Measurements from ENCODE around the gene SPRED3. TPM values are rescaled to one million over a fixed set of nuclear protein-coding genes. Genes with fewer than 3 reads are reported as not detected.
"Not testable (repeated sequence)": the region's sequence is repeated elsewhere in the genome, so short reads cannot be mapped to it uniquely, and the experiment has no call there.

The SPRED3 gene
- total and polyA plus RNA-seq, 4 experiments from 2014 or later: 0.07 to 3.8 (median 3.0) TPM; not detected in 1

GRCh38 chr19:38361633-38362075 lies 26.8 kb upstream of the SPRED3 start:
- peak overlapping the region; percentile 80 to 87 (median 86) for H3K4me3 Mint-ChIP-seq
- H3K27ac Mint-ChIP-seq: peak overlapping the region in 3 of 7 donors; percentile 37 to 69 (median 55)
- Histone ChIP-seq H3K4me3 (ENCODE audit: low read length in 2 of 2) (peak overlapping the region; percentile 11 to 68), H3K27me3 (ENCODE audit: insufficient read depth, low read length) (no peaks in the 10 kb centered on the region), H3K27ac (ENCODE audit: low read depth, low read length) (no peak overlapping the region), H3K9me3 (ENCODE audit: control insufficient read depth in 1 of 2, low read length in 2 of 2) (no peaks in the 10 kb centered on the region), H3K4me1 (ENCODE audit: insufficient read depth, low read length) (peaks cover 13% of the 10 kb centered on the region), H3K36me3 (ENCODE audit: insufficient read depth, low read length) (no peaks in the 10 kb centered on the region)
- peaks cover 0 to 26% (median 13%) of the 10 kb centered on the region in 4 donors for H3K4me1 Mint-ChIP-seq
- ChIA-PET CTCF (ENCODE audit: partially characterized antibody) (interaction anchor here (1.1 kb wide), 1 partner anchor 13 kb away, joined by 3 read pairs; the partner anchor contains the start of gene PSMD8), POLR2A (ENCODE audit: partially characterized antibody) (interaction anchor here (0.7 to 3.7 kb wide), 6 partner anchors 8 to 42 kb away, joined by 3 to 28 read pairs (median 3); partner anchors contain the start of genes FAM98C and PSMD8)
- H3K36me3 Mint-ChIP-seq: no peaks in the 10 kb centered on the region
- no peaks in the 10 kb centered on the region for H3K9me3 Mint-ChIP-seq
- peak; percentile 39 to 74 (median 54) for DNase-seq
- intact Hi-C loops (cut with micrococcal nuclease): loop anchor here (1.0 kb wide), 1 partner anchor 13 kb away; the partner anchor contains the start of gene PSMD8
- peaks cover 0 to 7% of the 10 kb centered on the region in 2 donors for H3K27me3 Mint-ChIP-seq

- Mint-ChIP-seq H3K36me3 (no peaks in the 10 kb centered on the region), H3K27ac (peak overlapping the region in 3 of 7 donors; percentile 8 to 61 (median 48)), H3K4me3 (peak overlapping the region; percentile 80 to 87 (median 86)), H3K27me3 (peaks cover 0 to 7% of the 10 kb centered on the region in 2 donors), H3K4me1 (peaks cover 0 to 26% (median 13%) of the 10 kb centered on the region in 4 donors), H3K9me3 (no peaks in the 10 kb centered on the region)
- no peaks in the 10 kb centered on the region for H3K27me3 ChIP-seq (ENCODE audit: insufficient read depth, low read length)
- H3K36me3 ChIP-seq (ENCODE audit: insufficient read depth, low read length): no peaks in the 10 kb centered on the region
- ChIA-PET CTCF (ENCODE audit: partially characterized antibody) (interaction anchor here (1.1 to 1.2 kb wide), 2 partner anchors 12 to 118 kb away, joined by 3 read pairs; partner anchors contain the start of gene PSMD8), POLR2A (ENCODE audit: partially characterized antibody) (interaction anchor here (0.7 to 3.7 kb wide), 5 partner anchors 8 to 41 kb away, joined by 3 to 28 read pairs (median 3); partner anchors contain the start of genes FAM98C and PSMD8)
- no peak overlapping the region for H3K27ac ChIP-seq (ENCODE audit: low read depth, low read length)
- intact Hi-C loops (cut with micrococcal nuclease): loop anchor here (1.0 kb wide), 1 partner anchor 12 kb away; the partner anchor contains the start of gene PSMD8
- H3K4me1 ChIP-seq (ENCODE audit: insufficient read depth, low read length): peaks cover 13% of the 10 kb centered on the region
- DNase-seq: peak; percentile 45 to 74 (median 46)
- H3K9me3 ChIP-seq (ENCODE audit: control insufficient read depth in 1 of 2, low read length in 2 of 2): no peaks in the 10 kb centered on the region
- H3K4me3 ChIP-seq (ENCODE audit: low read length in 2 of 2): peak overlapping the region; percentile 61 to 68
Measured at GRCh38 chr19:38362076-38362945, 26.2 kb upstream of the SPRED3 start.

GRCh38 chr19:38362946-38363688 lies 25.4 kb upstream of the SPRED3 start:
- not testable (repeated sequence) for DNase-seq; H3K36me3 Mint-ChIP-seq; H3K9me3 Mint-ChIP-seq; H3K36me3 ChIP-seq (ENCODE audit: insufficient read depth, low read length); H3K27me3 Mint-ChIP-seq; H3K27ac ChIP-seq (ENCODE audit: low read depth, low read length); H3K27me3 ChIP-seq (ENCODE audit: insufficient read depth, low read length); H3K27ac Mint-ChIP-seq; H3K9me3 ChIP-seq (ENCODE audit: control insufficient read depth in 1 of 2, low read length in 2 of 2)
- ChIA-PET CTCF (ENCODE audit: partially characterized antibody) (interaction anchor here (1.1 to 1.2 kb wide), 2 partner anchors 11 to 119 kb away, joined by 3 read pairs; partner anchors contain the start of gene PSMD8), POLR2A (ENCODE audit: partially characterized antibody) (interaction anchor here (1.2 to 3.7 kb wide), 2 partner anchors 11 to 40 kb away, joined by 3 to 28 read pairs; partner anchors contain the start of genes FAM98C and PSMD8)
- peaks cover 13% of the 10 kb centered on the region for H3K4me1 ChIP-seq (ENCODE audit: insufficient read depth, low read length)
- H3K4me3 ChIP-seq (ENCODE audit: low read length in 2 of 2): peak overlapping the region in 1 of 2 donors; percentile 68
- Mint-ChIP-seq H3K4me3 (peak overlapping the region; percentile 49 to 87 (median 66)), H3K4me1 (peaks cover 0 to 26% (median 13%) of the 10 kb centered on the region in 4 donors)
- intact Hi-C loops (cut with micrococcal nuclease): loop anchor here (1.0 kb wide), 1 partner anchor 11 kb away; the partner anchor contains the start of gene PSMD8

GRCh38 chr19:38367041-38367440 lies 21.5 kb upstream of the SPRED3 start:
- no peak for DNase-seq
- Histone ChIP-seq H3K27me3 (ENCODE audit: insufficient read depth, low read length) (no peaks in the 10 kb centered on the region), H3K9me3 (ENCODE audit: control insufficient read depth in 1 of 2, low read length in 2 of 2) (no peaks in the 10 kb centered on the region), H3K27ac (ENCODE audit: low read depth, low read length) (no peak overlapping the region), H3K4me3 (ENCODE audit: low read length in 2 of 2) (no peak overlapping the region), H3K4me1 (ENCODE audit: insufficient read depth, low read length) (peaks cover 9% of the 10 kb centered on the region), H3K36me3 (ENCODE audit: insufficient read depth, low read length) (no peaks in the 10 kb centered on the region)
- Mint-ChIP-seq H3K4me1 (peaks cover 0 to 9% (median 4%) of the 10 kb centered on the region in 4 donors), H3K9me3 (no peaks in the 10 kb centered on the region), H3K4me3 (no peak overlapping the region), H3K27ac (peak overlapping the region in 1 of 7 donors; percentile 63), H3K27me3 (peaks cover 2 to 3% of the 10 kb centered on the region in 2 donors), H3K36me3 (no peaks in the 10 kb centered on the region)
- ChIA-PET POLR2A (ENCODE audit: partially characterized antibody) (interaction anchor here (0.6 kb wide), 2 partner anchors 10 to 600 kb away, joined by 3 to 4 read pairs; no protein-coding TSS in a partner anchor), CTCF (ENCODE audit: partially characterized antibody) (no interaction called here)
- intact Hi-C loops (cut with micrococcal nuclease): no loop called here

GRCh38 chr19:38369584-38369983 lies 18.9 kb upstream of the SPRED3 start:
- POLR2A ChIA-PET (ENCODE audit: partially characterized antibody): no interaction called here
- Mint-ChIP-seq H3K9me3 (no peaks in the 10 kb centered on the region), H3K36me3 (peaks cover under 1 to 3% of the 10 kb centered on the region in 2 donors), H3K4me1 (peaks cover 0 to 6% (median 4%) of the 10 kb centered on the region in 4 donors), H3K27ac (no peak overlapping the region), H3K4me3 (peak overlapping the region in 1 of 8 donors; percentile 69), H3K27me3 (peaks cover 2 to 5% of the 10 kb centered on the region in 2 donors)
- H3K9me3 ChIP-seq (ENCODE audit: control insufficient read depth in 1 of 2, low read length in 2 of 2): no peaks in the 10 kb centered on the region
- no peak overlapping the region for H3K4me3 ChIP-seq (ENCODE audit: low read length in 2 of 2)
- no peak overlapping the region for H3K27ac ChIP-seq (ENCODE audit: low read depth, low read length)
- no peaks in the 10 kb centered on the region for H3K27me3 ChIP-seq (ENCODE audit: insufficient read depth, low read length)
- no peaks in the 10 kb centered on the region for H3K36me3 ChIP-seq (ENCODE audit: insufficient read depth, low read length)
- peaks cover 6% of the 10 kb centered on the region for H3K4me1 ChIP-seq (ENCODE audit: insufficient read depth, low read length)
- DNase-seq: peak in 1 of 5 donors; percentile 6
- CTCF ChIA-PET (ENCODE audit: partially characterized antibody): no interaction called here
- intact Hi-C loops (cut with micrococcal nuclease): no loop called here

GRCh38 chr19:38370299-38370698 lies 18.2 kb upstream of the SPRED3 start:
- Histone ChIP-seq H3K36me3 (ENCODE audit: insufficient read depth, low read length) (no peaks in the 10 kb centered on the region), H3K27ac (ENCODE audit: low read depth, low read length) (no peak overlapping the region), H3K27me3 (ENCODE audit: insufficient read depth, low read length) (no peaks in the 10 kb centered on the region), H3K4me1 (ENCODE audit: insufficient read depth, low read length) (peaks cover 9% of the 10 kb centered on the region), H3K9me3 (ENCODE audit: control insufficient read depth in 1 of 2, low read length in 2 of 2) (no peaks in the 10 kb centered on the region), H3K4me3 (ENCODE audit: low read length in 2 of 2) (no peak overlapping the region)
- Mint-ChIP-seq H3K36me3 (peaks cover 7 to 10% of the 10 kb centered on the region in 2 donors), H3K9me3 (no peaks in the 10 kb centered on the region), H3K4me3 (no peak overlapping the region), H3K27me3 (peaks cover 2 to 5% of the 10 kb centered on the region in 2 donors), H3K4me1 (peaks cover 5 to 14% (median 10%) of the 10 kb centered on the region in 4 donors), H3K27ac (peak overlapping the region in 2 of 7 donors; percentile 22 to 41)
- intact Hi-C loops (cut with micrococcal nuclease): loop anchor here (10.0 kb wide), 2 partner anchors 245 to 465 kb away; partner anchors contain the start of genes EIF3K, MAP4K1, SIPA1L3 and WDR87
- ChIA-PET CTCF (ENCODE audit: partially characterized antibody) (interaction anchor here (0.9 kb wide), 1 partner anchor 35 kb away, joined by 3 read pairs; the partner anchor contains the start of gene CATSPERG), POLR2A (ENCODE audit: partially characterized antibody) (interaction anchor here (0.6 to 0.9 kb wide), 2 partner anchors 8 to 35 kb away, joined by 3 read pairs; partner anchors contain the start of gene CATSPERG)
- DNase-seq: no peak
